ENCODE results near the gene HSBP1.

The HSBP1 gene

DNA sequence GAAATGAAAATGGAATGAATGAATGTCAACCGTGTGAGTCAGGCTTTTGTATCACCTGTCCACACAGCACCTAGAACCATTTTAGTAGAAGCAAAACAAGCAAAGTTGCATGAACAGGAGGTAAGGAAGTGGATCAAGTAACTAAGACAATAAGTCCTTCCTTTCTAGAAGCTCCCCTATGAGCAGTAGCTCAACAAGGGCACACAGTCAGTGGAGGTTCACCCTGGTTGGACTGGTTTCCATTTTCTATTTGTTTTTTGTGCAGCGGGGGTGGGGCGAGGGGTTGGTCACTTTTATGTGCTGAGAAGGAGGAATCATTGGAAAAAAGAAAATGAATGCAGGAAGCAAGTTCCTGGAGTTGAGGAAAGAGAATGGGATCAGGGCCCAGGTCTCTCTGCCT lies 4.0 kb upstream of the HSBP1 start:
- no peak for DNase-seq (ENCODE audit: low spot score)

DNA sequence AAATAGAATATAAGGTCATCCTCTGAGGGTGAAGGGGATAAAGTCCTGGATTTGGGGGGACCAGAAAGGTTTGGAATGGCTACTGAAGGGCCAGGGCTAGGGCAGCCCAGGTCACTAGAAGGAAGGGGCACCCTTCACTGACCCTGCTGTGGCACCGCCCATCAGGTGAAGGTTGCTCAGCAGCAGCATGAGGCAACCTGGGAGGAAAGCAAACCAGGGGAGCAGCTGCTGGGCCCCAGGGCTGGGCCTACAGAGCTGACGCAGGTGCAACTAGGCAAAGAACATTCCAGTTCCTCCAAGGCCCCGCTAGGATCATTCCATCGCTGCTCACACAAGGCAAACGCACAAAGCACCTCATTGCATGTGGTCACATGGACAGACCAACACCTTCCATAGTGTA lies 3.4 kb upstream of the HSBP1 start:
- DNase-seq (ENCODE audit: low spot score), result no peak

GRCh38 chr16:83806036-83806435 lies 1.7 kb upstream of the HSBP1 start:
- DNase-seq (ENCODE audit: low spot score), result no peak

GRCh38 chr16:83806731-83807130 lies 1.0 kb upstream of the HSBP1 start:
- DNase-seq (ENCODE audit: low spot score), result no peak

- DNase-seq (ENCODE audit: low spot score), result no peak
These were observed 460 bp upstream of the HSBP1 start for GRCh38 chr16:83807327-83807709.

DNA sequence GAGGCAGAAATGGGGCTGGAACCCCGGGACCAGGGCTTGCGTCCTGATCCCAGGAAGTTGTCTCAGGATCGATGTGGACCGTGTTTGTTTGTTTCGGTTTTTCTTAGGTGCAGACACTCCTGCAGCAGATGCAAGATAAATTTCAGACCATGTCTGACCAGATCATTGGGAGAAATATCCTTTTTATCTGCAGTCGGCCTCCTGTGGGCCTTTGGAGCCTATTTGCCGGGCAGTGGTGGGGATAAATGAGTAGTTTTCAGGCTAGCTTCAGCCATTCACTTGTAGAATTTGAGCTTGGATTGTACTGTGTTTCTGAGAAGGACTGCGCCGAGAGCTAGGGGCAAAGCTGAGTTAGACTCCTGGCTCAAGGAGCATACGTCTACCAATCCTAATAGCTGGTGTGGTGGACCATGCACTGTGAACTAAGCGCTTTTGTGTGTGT lies 816 bp downstream of the HSBP1 start:
- DNase-seq (ENCODE audit: low spot score), result peak; percentile 4

DNA sequence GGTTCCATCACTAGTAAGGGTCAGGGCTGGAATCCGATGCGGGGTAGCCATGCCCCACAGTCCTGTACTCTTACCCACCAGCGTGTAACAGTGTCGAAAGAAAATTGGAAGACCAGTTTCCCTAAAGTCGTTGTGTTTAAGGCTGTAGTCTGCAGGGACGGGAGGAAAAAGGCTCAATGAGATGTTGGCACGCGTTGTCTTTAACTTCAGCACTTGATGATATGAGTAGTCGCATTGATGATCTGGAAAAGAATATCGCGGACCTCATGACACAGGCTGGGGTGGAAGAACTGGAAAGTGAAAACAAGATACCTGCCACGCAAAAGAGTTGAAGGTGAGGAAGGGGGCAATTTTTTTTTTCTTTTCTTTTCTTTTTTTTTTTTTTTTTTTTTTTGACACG lies 1.3 kb downstream of the HSBP1 start:
- DNase-seq (ENCODE audit: low spot score), result no peak

DNA sequence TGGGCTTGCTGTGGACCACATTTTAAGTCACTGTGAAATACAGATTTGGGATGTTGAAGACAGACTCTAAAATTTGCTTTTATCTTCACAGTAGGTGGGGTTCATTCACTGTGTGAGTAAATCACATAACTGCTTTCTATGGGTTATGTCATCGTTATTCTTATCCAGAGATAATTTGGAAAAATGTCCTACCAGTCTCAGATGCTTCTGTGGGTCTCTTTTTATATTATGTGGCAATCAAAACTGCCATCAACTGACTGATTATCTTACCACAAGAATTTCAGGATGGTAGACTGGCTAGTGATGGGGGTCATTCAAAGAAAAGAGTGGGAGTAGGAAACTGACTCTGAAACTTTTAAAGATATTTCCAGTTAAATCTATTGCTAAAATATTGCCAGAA lies 3.1 kb downstream of the HSBP1 start:
- no peak for DNase-seq (ENCODE audit: low spot score)

GRCh38 chr16:83813823-83814658 lies 6.3 kb downstream of the HSBP1 start:
- DNase-seq (ENCODE audit: low spot score), result no peak

GRCh38 chr16:83814659-83814985 lies 6.8 kb downstream of the HSBP1 start:
- no peak for DNase-seq (ENCODE audit: low spot score)

GRCh38 chr16:83817022-83817421 lies 9.2 kb downstream of the HSBP1 start:
- DNase-seq (ENCODE audit: low spot score), result no peak

DNA sequence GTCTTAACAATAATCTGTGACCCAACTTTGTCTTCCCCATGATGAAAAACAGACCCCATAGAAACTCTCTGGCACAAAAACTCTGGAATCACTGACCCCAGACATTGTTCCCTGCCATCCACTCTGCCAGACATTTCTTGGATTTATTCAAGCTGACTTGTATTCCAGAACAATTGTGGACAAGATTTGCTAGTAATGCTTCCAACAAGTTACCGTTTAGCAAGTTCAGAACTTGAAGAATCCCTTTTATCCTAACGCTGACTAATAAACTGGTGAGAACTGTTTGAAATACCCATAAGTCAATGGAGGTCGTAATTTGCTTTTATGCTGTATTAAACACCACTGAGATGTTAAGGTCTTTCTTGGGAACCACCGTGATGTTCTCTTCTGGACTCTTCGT lies 10.5 kb downstream of the HSBP1 start:
- DNase-seq (ENCODE audit: low spot score), result no peak

DNA sequence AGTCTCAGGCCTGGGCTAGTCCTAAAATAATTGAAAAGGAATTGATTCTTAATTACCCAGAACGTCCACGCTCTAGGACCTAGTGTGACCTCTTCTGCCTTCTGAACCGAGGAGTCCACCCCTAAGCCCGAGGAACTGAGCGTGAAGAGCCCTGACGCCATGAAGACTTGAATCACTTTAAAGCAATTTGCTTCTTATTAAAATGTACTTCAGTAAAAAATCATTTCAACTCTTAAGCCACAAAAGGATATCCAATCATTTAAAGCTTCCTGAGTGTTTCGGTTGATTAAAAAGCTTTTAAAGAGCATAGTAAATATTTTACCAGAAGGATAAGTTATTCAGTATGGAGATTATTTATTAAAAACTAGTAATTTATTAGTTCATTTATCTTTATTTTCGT lies 11.6 kb downstream of the HSBP1 start:
- DNase-seq (ENCODE audit: low spot score), result no peak

DNA sequence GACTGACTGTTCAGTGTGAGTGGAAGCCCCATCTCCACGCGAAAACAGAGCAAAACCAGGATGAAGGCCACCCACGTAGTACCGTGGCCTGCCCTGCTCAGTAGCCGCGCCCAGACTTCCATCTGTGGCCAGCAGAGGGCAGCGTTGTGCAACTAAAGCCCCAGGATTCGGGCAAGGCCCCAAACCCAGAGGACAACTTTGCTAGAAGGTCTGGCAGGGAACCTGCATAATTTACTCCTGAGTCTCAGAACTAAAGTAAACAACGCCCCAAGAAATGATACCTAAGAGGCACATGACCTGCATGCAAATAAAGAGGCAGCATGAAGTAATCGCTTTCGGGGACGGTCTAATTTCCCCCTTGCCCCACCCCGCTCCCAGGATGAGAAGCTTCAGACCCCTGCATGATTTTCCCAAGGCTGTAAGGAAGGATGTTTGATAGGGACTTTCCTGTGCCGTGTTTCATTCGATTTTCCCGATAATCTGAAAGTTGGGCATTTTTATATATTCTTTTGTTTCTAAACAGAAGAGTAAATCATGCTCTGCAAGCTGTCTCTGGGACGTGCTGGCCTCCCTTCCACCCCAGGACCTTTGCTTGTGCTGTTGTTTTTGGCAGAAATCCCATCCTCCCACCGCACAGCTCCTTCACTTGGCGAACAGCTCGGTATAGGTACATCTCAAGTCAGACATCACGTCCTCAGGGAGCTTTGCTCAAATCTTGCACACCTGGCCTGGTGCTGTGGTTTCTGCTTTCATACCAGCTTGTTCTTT lies 18.6 kb downstream of the HSBP1 start:
- DNase-seq (ENCODE audit: low spot score), result peak; percentile 74

DNA sequence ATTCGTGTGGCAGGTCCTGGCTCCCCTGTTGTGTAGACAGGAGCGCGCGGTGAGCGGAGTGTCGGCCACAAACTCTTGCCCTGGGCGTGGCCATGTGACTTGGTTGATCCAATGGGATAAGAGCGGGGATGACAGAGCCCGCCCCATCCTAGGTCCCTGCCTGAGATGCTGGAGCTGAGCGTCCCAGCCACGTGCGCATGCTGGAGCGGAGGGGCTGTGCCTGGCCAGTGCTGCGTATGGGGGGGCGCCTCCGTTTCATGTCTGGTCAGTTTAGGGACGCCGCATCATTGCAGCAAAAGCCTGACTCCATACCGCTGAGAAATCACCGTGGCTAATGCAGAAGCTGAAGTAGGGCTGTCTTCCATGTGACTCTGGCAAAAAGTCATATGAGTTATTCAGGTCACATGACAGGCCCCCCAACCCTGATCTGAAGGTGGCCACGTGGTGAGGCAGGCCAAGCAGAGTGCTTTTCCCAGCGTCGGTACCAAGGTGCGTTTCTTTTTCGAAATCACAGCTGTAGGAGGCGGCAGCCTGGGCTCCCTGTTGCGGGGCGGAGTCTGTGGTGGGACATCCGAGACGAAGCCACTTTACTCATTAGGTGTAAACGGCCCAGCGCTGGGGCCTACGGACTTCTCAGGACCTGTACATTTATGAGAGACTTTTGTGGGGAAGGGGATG lies 22.5 kb downstream of the HSBP1 start:
- no peak for DNase-seq (ENCODE audit: low spot score)

GRCh38 chr16:83830769-83831455 lies 23.1 kb downstream of the HSBP1 start:
- DNase-seq (ENCODE audit: low spot score), result no peak

- no peak for DNase-seq (ENCODE audit: low spot score)
These were observed 23.7 kb downstream of the HSBP1 start for GRCh38 chr16:83831456-83831987.

DNA sequence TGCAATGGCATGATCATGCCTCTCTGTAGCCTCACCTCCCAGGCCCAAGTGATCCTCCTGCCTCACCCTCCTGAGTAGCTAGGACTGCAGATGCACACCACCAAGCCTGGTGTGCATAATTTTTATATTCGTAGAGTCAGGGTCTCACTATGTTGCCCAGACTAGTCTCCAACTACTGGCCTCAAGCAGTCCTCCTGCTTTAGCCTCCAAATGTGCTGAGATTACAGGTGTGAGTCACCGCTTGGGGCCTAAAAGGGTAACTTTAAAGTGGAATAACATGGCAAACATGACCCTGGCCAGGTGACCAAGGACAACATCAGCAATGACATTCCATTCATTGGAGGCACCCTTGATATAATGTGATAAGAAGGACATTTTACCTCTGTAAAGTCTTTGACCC lies 26.1 kb downstream of the HSBP1 start:
- no peak for DNase-seq (ENCODE audit: low spot score)

- no peak for DNase-seq (ENCODE audit: low spot score)
These were observed 28.1 kb downstream of the HSBP1 start for GRCh38 chr16:83835586-83836566.

- no peak for DNase-seq (ENCODE audit: low spot score)
These were observed 29.8 kb downstream of the HSBP1 start for GRCh38 chr16:83837566-83837965.

GRCh38 chr16:83838151-83838550 lies 30.4 kb downstream of the HSBP1 start:
- no peak for DNase-seq (ENCODE audit: low spot score)

Measured in hematopoietic multipotent progenitor cell treated with erythropoietin and hydrocortisone succinate and interleukin-3 and kit ligand, for 15 days (in vitro differentiated cells).